ENCODE data around the gene SHOC2.

SHOC2 gene

DNA sequence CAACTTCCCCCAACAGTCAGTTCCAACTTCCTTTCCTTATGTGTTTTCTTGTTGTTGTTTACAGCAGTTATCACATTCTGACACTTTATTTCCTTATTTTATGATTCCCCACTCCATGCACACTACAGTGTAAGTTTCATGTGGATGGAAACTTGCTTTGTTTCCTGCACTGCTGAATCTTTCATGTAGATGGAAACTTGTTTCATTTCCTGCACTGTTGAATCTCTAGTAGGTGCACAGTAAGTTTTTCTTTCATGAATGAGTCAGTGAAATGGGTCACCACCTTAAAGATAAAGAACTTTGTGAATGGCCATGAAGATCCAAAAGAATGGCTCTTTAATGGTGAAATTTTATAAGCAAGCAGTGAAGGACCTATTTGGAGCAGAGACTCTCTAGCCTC is 61.4 kb downstream of the SHOC2 start:
- Histone ChIP-seq H3K36me3 (replicated peaks; ENCODE audit: low read depth, low read length) (peaks cover 5% of the 10 kb centered on the region), H3K9ac (ENCODE audit: low read length) (no peak overlapping the region), H3K27me3 (ENCODE audit: low read depth, low read length) (no peaks in the 10 kb centered on the region), H4K20me1 (ENCODE audit: insufficient read depth, low read length) (peaks cover 41% of the 10 kb centered on the region), H3K4me3 (ENCODE audit: low read length) (no peak overlapping the region), H3K79me2 (ENCODE audit: low read length) (peaks cover 74% of the 10 kb centered on the region), H2AFZ (ENCODE audit: low read depth, low read length) (no peak overlapping the region), H3K4me1 (ENCODE audit: low read length) (peaks cover 20% of the 10 kb centered on the region), H3K9me3 (ENCODE audit: insufficient read depth, low read length) (no peaks in the 10 kb centered on the region), H3K4me2 (ENCODE audit: low read length) (peak overlapping the region; percentile 35), H3K27ac (ENCODE audit: low read length) (peak overlapping the region; percentile 31)
- TF ChIP-seq, protein P1, sequence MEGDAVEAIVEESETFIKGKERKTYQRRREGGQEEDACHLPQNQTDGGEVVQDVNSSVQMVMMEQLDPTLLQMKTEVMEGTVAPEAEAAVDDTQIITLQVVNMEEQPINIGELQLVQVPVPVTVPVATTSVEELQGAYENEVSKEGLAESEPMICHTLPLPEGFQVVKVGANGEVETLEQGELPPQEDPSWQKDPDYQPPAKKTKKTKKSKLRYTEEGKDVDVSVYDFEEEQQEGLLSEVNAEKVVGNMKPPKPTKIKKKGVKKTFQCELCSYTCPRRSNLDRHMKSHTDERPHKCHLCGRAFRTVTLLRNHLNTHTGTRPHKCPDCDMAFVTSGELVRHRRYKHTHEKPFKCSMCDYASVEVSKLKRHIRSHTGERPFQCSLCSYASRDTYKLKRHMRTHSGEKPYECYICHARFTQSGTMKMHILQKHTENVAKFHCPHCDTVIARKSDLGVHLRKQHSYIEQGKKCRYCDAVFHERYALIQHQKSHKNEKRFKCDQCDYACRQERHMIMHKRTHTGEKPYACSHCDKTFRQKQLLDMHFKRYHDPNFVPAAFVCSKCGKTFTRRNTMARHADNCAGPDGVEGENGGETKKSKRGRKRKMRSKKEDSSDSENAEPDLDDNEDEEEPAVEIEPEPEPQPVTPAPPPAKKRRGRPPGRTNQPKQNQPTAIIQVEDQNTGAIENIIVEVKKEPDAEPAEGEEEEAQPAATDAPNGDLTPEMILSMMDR (IDR thresholded peaks at IDR 0.05; ENCODE audit: low read depth, low read length) = no peak
- no peak for TF ChIP-seq EZH2phosphoT487 (IDR thresholded peaks at IDR 0.05; ENCODE audit: low read depth)

DNA sequence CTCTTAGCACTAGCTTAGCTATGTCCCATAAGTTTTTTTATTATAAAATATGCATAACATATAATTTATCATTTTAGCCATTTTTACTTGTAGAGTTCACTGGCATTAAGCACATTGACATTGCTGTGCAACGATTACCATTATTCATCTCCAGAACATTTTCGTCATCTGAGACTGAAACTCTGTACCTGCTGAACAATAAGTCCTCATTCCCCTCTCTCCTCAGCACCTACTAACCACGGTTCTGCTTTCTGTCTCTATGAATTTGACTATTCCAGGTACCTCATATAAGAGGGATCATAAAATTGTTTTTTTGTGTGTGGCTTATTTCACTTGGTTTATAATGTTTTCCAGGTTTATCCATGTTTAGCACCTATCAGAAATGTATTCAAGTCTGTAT is 64.1 kb downstream of the SHOC2 start:
- Histone ChIP-seq H3K27me3 (ENCODE audit: low read depth, low read length) (no peaks in the 10 kb centered on the region), H3K4me2 (ENCODE audit: low read length) (0 out of 2 replicates have a peak overlapping the region, but pooled peaks have one; percentile 24), H3K4me3 (ENCODE audit: low read length) (no peak overlapping the region), H3K79me2 (ENCODE audit: low read length) (peaks cover 47% of the 10 kb centered on the region), H2AFZ (ENCODE audit: low read depth, low read length) (no peak overlapping the region), H3K9ac (ENCODE audit: low read length) (no peak overlapping the region), H3K9me3 (ENCODE audit: insufficient read depth, low read length) (no peaks in the 10 kb centered on the region), H3K36me3 (replicated peaks; ENCODE audit: low read depth, low read length) (peaks cover 5% of the 10 kb centered on the region), H3K27ac (ENCODE audit: low read length) (no peak overlapping the region), H3K4me1 (ENCODE audit: low read length) (peaks cover 20% of the 10 kb centered on the region), H4K20me1 (ENCODE audit: insufficient read depth, low read length) (peaks cover 36% of the 10 kb centered on the region)
- TF ChIP-seq, protein P1 (IDR thresholded peaks at IDR 0.05; ENCODE audit: low read depth, low read length) = no peak
- no peak for TF ChIP-seq EZH2phosphoT487 (IDR thresholded peaks at IDR 0.05; ENCODE audit: low read depth)

DNA sequence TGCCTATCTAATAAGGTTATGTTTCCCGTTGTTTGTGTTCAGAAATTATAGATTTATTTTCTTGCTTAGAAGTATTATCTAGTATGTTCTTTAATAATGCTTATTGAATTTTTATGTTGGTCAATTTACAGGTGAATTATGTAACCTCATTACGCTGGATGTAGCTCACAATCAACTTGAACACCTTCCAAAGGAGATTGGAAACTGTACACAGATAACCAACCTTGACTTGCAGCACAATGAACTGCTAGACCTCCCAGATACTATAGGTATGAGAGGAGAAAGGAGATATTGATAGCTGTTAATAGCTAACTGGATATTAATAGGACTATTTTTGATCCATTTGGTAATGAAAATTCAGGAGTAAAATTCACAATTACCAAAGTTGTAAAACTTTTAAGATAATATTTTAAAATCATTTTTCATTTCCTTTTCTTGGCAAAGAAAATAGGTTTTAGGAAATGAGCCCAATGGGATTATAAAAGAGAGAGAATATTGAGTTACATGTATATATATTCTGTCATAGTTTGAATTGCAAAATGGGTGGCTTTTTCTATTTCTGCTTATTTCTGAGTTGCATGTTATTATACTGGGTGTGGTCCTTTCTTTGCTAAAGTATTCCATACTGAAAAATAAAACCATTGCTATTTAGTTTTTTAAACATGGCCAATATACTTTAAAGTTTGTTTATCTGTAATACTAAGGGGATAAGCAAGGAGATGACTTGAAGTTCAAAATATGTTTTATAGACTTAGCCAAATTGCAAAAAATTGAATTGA is 66.3 kb downstream of the SHOC2 start:
- H3K27me3 ChIP-seq (ENCODE audit: low read depth, low read length) = no peaks in the 10 kb centered on the region
- peaks cover 5% of the 10 kb centered on the region for H3K36me3 ChIP-seq (replicated peaks; ENCODE audit: low read depth, low read length)
- H2AFZ ChIP-seq (ENCODE audit: low read depth, low read length) = no peak overlapping the region
- H3K27ac ChIP-seq (ENCODE audit: low read length) = no peak overlapping the region
- TF ChIP-seq EZH2phosphoT487 (IDR thresholded peaks at IDR 0.05; ENCODE audit: low read depth) = no peak
- TF ChIP-seq, protein P1 (IDR thresholded peaks at IDR 0.05; ENCODE audit: low read depth, low read length) = no peak
- H3K9ac ChIP-seq (ENCODE audit: low read length) = no peak overlapping the region
- H3K79me2 ChIP-seq (ENCODE audit: low read length) = peaks cover 33% of the 10 kb centered on the region
- peaks cover 27% of the 10 kb centered on the region for H4K20me1 ChIP-seq (ENCODE audit: insufficient read depth, low read length)
- peaks cover 15% of the 10 kb centered on the region for H3K4me1 ChIP-seq (ENCODE audit: low read length)
- H3K9me3 ChIP-seq (ENCODE audit: insufficient read depth, low read length) = no peaks in the 10 kb centered on the region
- no peak overlapping the region for H3K4me2 ChIP-seq (ENCODE audit: low read length)
- H3K4me3 ChIP-seq (ENCODE audit: low read length) = no peak overlapping the region

DNA sequence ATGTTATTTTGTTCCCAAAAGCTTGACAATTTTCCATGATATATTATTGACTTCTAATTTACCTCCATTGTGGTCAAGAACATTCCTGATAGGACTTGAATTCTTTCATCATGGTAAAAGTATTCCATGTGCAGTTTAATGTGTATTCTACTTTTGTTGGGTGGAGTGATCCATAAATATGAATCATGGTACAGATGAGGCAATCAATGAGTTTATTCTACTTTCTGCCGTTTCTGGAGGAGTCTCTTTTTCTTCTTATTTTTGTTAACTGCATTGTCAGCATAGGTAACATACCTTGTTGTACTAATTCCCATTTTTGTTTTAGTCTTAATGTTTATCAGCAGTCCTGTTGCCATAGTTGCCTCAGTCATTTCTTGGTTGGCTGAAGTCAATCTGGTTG is 69.6 kb downstream of the SHOC2 start:
- Histone ChIP-seq H2AFZ (ENCODE audit: low read depth, low read length) (no peak overlapping the region), H3K9ac (ENCODE audit: low read length) (no peak overlapping the region), H3K4me1 (ENCODE audit: low read length) (peaks cover 12% of the 10 kb centered on the region), H3K4me3 (ENCODE audit: low read length) (no peak overlapping the region), H3K36me3 (replicated peaks; ENCODE audit: low read depth, low read length) (no peaks in the 10 kb centered on the region), H3K9me3 (ENCODE audit: insufficient read depth, low read length) (no peaks in the 10 kb centered on the region), H4K20me1 (ENCODE audit: insufficient read depth, low read length) (peaks cover 22% of the 10 kb centered on the region), H3K27me3 (ENCODE audit: low read depth, low read length) (no peaks in the 10 kb centered on the region), H3K27ac (ENCODE audit: low read length) (no peak overlapping the region), H3K4me2 (ENCODE audit: low read length) (no peak overlapping the region), H3K79me2 (ENCODE audit: low read length) (peaks cover 16% of the 10 kb centered on the region)
- TF ChIP-seq, protein P1 (IDR thresholded peaks at IDR 0.05; ENCODE audit: low read depth, low read length) = no peak
- TF ChIP-seq EZH2phosphoT487 (IDR thresholded peaks at IDR 0.05; ENCODE audit: low read depth) = no peak
